ENCODE results near the gene TPCN1.
"Not testable (repeated sequence)": the region's sequence is repeated elsewhere in the genome, so short reads cannot be mapped to it uniquely, and the experiment has no call there.

The TPCN1 gene

DNA sequence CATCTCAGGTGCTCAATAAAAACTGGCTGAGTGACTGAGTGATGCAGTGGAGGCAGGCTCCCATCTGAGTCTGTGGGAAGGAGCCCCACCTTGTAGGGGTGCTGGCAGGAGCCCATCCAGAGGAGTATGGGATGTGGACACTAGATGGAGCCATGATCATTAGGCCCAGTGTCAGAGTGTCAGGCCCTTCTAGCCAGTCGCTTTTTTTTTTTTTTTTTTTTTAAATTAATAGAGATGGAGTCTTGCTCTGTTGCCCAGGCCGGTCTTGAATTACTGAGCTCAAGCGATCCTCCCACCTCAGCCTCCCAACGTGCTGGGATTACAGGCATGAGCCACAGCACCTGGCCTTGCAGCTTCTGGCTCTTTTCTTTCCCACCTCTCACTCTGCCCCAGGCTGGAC, 24.3 kb upstream of the TPCN1 start:
- no peak for DNase-seq (ENCODE audit: low read depth in 2 of 2)

DNA sequence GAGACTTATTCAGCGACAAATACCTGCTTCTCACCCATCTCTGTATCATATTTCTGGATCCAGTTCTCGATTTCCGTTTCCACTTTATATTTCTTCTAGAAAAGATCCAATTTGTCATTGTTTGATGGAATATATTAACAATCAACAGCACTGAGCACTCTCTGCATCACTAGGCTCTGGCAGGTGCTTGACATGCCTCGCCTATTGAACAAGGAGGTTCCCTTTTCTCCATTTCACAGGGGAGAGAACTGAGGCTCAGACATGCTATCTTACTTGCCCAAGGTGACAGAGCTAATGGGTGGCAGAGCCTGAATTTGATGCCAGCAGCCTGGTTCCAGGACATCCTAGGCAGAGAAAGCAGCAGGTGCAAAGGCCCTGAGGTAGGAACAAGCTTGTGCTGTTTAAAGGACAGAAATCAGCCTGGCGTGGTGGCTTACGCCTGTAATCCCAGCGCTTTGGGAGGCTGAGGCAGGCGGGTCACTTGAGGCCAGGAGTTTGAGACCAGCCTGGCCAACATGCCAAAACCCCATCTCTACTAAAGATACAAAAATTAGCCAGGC, 23.7 kb upstream of the TPCN1 start:
- no peak for DNase-seq (ENCODE audit: low read depth in 2 of 2)

DNA sequence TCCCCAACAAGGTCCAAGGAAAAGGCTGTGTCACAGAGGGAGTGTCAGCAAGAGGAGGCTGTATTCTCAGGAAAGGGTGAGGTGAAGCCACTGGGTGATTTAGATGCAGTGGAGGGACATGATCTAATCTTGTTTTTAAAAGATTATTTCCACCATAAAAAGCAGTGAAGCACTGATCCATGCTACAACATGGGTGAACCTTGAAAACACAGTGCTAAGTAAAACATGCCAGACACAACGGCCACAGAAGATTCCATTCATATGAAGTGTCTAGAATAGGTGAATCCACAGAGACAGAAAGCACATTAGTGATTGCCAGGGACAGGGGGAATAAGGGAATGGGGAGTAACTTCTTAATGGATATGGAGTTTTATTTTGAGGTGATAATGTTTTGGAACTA, 23.0 kb upstream of the TPCN1 start:
- no peak for DNase-seq (ENCODE audit: low read depth in 2 of 2)

DNA sequence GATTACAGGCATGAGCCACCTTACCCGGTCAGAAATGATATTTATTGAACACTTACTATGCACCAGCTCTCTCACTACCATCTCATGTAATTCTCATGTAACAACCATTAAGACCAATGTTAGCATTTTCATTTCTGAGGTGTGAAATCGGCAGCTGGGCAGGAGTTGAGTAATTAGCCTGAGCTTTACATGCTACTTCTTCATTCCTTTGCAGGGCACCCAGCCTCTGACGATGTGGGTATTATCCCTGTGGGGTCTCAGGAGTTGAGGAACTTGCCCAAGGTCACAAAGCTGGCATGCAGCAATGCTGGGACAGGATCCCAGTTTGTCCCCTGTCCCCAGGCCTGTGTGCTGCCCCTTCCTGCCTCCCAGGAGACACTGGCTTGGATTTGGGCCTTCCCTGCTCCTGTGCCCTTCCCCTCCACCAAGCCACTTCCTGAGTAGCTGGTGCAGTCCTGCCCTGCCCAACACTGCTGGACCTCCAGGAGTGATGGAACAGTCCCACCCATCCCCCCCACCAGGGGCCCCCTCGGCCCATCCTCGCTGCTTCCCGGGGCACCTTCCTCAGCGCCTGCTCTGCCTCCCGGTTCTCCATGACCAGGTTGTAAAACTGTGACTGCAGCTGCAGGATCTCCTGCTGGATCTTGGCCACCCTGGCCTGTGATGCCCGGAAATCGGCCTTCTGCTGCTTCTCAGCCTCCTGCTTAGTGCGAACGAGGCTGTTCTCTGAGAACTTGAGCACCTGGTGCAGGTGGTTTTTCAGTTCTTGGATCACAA, 21.1 kb upstream of the TPCN1 start:
- no peak for DNase-seq (ENCODE audit: low read depth in 2 of 2)

DNA sequence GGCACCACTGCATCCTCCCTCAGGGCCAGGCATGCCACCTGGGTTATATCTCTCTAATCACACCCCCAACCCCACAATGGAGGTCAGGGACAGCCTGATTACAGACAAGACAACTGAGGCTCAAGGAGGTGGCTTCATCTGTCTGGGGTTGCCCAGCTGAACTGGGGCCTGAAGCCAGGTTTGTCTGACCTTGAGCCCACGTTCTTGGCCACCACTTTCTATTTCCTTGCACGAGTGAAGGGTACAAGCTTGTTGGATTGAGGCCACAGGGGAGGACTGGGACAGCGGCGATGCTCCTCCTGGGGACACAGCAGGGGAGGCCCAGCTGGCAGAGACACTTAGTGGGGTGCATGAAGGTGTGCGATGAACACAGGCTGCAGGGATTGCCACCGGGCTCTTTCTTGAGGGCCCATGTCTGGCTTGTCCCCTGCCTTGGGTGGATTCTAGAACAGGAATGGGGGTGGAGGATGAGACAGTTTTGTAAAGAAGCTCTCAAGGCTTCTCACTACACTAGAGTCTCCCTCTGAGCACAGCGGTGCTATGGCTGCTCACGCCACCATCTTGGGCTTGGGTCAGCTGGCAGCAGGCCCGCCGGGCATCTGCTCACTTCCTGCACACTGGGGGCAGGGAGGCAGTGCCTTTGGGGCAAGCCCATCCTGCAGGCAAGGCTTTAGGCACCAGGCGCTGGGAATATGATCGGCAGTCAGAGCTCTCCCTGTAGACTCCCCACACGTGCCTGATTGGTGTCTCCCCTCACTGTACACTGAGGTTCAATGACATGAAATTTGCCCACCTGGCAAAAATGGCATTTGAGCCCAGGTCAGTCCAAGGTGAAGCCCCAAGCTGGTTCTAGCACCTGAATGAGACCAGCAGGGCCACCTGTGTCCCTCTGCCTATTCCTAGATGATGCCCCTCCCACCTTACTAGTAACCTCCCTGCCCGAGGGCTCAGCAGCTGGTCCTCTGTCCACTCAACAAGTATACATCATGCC, 19.8 kb upstream of the TPCN1 start:
- no peak for DNase-seq (ENCODE audit: low read depth in 2 of 2)

DNA sequence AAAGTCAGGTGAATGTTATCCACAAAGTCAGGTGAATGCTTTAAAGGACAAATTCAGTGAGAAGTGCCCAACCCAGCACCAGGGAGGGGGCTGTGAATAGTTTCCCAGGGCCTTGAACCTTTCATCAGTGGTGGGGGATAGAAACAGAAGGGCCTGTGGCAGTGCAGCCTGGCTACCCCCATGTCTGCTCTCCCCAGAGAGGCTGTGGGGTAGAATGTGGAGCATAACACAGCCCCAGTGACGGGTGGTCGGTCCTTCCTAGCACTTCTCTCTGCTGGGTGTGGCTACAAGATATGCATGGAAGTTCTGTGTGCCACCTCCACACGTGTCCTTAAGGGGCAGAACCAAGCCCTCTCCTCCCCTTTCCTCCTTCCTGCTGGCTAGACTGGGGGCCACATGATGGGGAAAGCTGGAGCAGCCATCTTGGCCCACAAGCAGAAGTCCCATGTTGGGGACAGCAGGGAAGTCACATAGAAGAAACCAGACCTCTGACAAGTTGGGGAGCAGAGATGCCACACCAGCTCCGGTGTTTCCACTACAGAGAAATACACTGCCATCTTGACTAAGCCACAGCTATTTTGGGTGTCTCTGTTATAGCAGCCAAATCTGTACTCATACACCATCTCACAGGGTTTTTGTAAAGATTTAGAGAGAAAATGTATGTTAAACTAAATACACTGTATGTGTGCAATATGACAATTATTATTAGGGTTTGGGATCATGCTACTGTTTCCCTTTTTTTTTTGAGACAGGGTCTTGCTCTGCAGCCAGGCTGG, 18.8 kb upstream of the TPCN1 start:
- DNase-seq (ENCODE audit: low read depth in 2 of 2) = no peak

DNA sequence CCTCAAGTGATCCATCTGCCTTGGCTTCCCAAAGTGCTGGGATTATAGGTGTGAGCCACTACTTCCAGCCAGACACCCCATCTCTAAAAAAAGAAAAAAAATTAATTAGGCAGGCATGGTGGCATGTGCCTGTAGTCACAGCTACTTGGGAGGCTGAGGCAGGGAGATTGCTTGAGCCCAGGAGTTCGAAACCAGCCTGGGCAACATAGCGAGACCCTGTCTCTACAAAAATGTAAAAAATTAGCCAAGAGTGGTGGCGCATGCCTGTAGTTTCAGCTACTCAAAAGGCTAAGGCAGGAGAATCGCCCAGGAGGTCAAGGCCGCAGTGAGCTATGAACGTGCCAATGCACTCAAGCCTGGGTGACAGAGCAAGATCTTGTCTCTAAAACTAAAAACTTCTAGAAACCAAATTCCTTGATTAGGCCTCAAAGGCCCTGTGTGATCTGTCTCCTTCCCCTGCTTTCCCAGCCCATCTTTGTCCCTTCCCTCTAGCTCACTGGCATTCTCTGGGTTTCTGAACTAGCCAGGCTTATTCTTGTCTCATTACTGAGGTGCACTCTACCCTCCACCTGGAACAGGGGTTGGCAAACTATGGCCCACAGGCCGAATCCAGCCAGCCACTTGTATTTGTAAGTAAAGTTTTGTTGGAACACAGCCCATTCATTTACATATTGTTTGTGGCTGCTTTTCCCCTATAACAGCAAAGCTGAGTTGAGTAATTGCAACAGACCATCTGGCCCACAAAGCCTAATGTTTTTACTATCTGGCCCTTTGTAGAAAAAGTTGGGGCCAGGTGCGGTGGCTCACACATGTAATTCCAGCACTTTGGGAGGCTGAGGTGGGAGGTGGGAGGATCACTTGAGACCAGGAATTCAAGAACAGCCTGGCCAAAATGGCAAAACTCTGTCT, 17.2 kb upstream of the TPCN1 start:
- no peak for DNase-seq (ENCODE audit: low read depth in 2 of 2)

DNA sequence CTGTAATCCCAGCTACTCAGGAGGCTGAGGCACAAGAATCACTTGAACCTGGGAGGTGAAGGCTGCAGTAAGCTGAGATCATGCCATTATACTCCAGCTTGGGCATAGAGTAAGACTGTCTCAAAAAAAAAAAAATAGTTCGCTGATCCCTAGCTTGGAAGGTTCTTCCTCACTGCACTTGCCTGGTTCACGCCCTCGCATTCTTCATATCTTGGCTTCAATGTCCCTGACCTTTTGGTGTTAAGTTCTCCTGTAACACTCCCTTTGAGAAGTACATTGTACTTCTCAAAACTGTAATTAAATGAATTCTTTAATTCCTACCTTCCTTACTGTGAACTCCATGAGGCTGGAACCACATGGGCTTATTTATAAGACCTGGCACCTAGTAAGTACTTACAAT, 16.5 kb upstream of the TPCN1 start:
- DNase-seq (ENCODE audit: low read depth in 2 of 2) = no peak

DNA sequence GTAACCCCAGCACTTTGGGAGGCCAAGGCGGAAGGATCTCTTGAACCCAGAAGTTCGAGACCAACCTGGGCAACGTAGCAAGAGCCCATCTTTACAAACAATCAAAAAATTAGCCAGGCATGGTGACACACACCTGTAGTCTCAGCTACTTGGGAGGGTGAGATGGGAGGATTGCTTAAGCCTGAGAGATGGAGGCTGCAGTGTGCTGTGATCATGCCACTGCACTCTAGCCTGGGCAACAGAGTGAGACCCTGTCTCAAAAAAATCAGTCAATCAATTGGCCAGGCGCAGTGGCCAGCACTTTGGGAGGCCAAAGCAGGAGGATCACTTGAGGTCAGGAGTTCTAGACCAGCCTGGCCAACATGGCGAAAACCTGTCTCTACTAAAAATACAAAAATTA, 14.5 kb upstream of the TPCN1 start:
- DNase-seq (ENCODE audit: low read depth in 2 of 2) = not testable (repeated sequence)

DNA sequence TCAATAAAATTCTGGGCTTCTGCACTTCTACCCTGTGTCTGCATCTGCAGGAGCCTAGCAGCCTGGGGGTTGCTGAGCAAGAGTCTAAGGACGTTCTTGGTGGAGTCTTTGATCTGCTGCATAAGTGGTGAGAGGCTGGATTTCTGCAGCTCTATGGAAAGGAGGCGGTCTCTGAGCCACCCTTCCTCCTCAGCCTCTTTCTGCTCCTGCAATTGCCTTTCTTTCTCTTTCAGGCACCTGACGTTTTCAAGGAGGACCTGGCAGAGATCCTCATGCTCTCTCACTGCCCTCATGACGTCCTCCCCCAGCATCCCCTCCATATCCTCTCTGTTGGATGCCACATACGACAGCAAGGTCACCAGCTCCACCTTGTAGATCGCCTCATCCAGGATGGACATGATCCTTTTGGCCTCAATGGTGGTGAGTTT, 13.6 kb upstream of the TPCN1 start:
- no peak for DNase-seq (ENCODE audit: low read depth in 2 of 2)

DNA sequence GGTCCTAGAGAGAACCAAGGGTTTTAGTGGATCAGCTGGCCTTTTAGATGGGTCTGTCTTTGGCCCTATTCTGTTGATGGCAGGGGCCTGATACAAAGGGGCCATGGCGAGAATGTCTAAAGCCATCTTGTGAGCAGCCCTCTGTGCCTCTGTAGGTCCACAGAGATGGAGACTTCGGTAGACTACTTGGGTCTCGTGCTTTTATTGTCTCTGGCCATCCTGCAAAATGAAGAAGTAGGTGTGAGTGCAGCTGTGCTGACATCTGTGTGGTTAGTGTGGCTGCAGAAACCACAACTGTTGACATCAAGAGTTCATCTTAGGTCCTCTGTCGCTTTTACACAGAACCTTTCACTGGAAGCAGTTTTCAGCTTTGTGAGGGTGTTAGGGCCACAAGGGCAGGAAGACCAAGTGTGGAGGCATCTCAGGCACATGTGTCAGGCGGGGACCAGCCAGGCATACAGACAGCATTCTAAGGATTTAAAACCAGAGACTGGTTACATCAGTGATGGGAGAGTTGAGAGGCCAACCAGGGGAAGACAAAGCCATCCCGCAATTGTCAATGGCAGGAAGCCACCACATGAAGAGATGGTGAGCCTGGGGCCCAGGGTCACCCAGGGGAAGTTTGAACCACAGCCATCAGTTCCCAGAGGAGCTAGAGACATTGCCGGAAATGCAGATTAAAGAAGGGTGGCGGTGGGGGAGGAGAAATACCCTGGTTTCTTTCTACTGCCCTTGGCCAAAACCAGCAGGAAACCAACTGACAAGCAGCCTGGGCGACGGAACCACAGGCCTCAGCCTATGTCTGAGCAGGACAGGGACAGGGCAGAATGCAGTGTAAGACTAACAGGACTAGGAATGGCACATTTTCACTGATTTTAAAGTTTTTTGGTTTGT, 13.0 kb upstream of the TPCN1 start:
- no peak for DNase-seq (ENCODE audit: low read depth in 2 of 2)

DNA sequence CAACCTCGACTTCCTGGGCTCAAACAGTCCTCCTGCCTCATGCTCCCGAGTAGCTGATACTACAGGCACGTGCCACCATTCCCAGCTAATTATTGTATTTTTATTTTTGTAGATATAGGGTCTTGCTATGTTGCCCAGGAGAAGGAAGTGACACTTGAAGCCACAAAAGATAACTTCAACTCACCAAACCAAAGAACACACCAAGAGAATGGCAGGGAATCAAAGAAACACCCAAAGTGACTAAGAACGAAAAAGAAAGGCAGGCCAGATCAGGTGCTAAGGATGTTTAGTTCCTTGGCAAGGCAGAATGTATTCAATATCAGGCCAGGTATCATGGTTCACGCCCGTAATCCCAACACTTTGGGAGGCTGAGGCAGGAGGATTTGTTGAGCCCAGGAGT, 10.1 kb upstream of the TPCN1 start:
- no peak for DNase-seq (ENCODE audit: low read depth in 2 of 2)

DNA sequence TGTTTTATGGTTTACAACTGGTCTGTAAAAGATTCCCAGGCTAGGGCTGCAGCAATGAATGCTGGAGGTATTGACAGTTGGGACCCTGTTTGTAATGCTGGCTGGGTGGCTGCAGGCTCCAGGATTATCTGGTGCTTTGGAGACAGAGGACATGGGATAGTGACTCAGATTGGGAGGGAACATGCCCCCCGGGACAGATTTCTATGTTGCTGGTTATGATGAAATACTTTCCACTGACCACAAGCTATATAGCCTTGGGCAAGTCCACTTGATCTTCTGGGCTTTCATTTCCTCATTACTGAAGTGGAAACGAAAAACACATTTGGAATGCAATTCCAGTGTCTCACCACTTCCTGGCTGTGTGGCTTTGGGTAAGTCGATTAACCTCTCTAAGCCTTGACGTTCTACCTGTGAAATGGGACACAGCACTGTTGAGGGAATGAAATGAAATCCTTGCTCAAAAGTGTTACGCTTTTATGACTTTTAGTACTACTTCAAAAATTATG, 6.3 kb upstream of the TPCN1 start:
- peak; percentile 89 to 90 for DNase-seq (ENCODE audit: low read depth in 2 of 2)

DNA sequence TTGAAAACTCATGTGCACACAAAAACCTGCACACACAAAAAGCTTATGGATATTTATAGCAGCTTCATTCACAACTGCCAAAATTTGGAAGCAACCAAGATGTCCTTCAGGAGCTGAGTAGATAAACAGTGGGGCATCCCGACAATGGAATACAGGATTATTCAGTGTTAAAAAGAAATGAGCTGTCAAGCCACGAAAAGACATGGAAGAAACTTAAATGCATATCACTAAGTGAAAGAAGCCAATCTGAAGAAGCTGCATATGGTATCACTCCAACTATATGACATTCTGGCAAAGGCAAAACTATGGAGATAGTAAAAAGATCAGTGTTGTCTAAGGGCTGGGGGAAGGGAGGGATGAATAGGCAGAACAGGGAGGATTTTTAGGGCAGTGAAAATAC, 5.2 kb upstream of the TPCN1 start:
- DNase-seq (ENCODE audit: low read depth in 2 of 2) = no peak

DNA sequence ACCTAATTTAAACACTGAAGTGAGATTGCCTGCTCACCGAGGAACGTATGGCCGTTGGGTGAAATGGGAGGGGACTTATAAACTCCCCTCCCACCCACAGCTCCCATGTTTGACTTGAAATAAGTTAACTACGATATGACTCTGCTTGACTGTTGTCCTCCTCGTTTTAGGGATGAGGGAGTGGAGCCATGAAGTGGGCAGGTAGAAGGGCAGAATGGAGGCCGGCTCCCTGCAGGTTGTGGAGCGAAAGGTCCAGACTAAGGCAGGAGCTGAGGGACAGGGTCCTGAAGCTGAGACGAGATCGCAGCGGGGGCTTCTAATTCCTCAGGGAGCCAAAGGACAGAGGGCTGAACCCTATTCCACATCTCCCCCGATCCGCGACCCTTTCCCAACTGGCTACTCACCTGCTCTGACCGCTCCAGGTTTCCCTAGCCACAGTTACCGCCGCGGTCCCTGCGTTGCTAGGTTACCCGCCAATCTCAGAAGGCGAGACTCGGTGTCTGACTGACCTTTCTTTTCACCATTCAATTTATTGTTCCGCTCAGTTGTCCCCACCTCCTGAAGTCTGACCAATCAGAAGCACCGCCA, 577 bp upstream of the TPCN1 start:
- DNase-seq (ENCODE audit: low read depth in 2 of 2) = no peak

DNA sequence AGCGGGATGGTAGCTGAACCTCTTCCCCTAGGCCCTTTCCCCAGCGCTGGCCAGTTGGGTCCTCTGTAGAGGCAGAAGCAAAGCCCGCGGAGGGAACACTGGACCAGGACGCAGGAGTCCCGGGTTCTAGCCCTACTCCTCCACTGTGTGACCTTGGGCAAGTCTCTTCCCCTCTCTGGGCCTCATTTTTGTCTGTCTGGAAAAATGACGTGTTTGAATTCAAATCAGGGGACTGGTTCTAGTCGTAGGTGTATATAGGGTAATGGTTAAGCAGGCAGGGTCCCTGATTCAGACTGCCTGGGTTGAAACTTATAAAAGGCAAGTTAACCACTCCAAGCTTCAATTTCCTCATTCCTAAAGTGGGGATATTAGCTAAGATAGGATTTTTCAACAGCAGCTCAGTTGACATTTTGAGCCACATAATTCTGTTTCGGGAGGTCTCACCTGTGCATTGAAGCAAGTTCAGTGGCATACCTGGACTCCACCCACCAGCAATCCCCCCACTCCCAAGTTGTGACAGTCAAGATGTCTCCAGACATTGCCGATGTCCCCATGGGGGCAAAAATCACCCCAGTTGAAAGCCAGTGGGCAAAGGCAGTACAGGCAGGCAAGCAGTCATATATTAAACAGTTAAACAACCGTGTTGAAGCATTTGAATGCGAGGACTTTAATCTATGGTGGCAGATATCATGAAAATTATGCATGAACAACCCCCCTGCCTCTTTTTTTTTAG, 899 bp downstream of the TPCN1 start:
- DNase-seq (ENCODE audit: low read depth in 2 of 2) = no peak

DNA sequence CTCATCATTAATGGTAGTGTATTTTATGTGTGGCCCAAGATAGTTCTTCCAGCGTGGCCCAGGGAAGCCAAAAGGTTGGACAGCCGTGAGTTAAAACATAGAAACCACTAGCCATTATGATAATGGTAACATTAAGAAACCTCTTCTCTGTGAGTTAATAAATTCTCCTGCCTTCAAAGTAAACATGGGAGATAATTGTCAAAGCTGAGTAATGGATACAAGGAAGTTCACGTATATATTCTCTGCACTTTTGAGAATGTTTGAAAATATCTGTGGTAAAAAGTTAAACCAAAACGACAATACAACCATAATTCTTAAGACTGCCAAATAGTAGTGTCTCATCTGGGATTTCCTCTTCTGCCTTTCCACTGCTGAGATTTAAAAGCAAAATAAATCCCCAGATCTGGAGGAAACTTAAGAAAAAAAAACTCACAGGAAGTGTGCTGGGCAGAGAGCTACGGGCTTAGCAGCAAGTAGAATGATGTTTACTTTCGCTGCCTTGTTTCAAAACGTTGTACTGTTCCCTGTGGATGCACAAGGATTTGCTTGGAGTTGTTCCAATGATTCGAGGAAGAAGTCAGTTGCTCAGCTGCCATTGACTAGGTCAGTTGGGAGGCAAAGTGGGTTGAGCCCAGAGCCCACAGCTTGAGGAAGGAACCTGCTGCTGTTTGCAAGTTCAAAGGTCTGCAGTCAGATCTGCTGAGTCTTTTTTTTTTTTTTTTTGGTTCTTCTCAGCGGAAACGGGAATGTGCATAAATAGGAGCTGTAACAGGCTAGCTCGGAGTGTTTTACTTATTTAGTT, 1.7 kb downstream of the TPCN1 start:
- peak; percentile 81 for DNase-seq (ENCODE audit: low read depth in 2 of 2)

DNA sequence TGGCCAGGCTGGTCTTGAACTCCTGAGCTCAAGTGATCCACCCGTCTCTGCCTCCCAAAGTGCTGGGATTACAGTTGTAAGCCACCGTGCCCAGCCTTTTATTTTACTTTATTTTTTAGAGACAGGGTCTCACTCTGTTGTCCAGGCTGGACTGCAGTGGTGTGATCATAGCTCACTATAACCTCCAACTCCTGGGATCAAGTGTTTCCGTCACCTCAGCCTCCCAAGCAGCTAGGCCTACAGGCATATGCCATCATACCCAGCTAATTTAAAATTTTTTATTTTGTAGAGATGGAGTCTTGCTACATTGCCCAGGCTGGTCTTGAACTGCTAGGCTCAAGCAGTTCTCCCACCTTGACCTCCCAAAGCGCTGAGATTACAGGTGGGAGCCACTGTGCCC, 3.7 kb downstream of the TPCN1 start:
- no peak for DNase-seq (ENCODE audit: low read depth in 2 of 2)
